Upper lobe of right lung (tissue), 1 donor: ENCODE results near the gene FAM117A. TPM values are rescaled to one million over a fixed set of nuclear protein-coding genes. Genes with fewer than 3 reads are reported as not detected.

Source experiments
- ATAC-seq: fragments of 200-7000 bp; cut with Tn5 transposase; one replicate; pipeline ENCODE4 v1.9.1; 2020; ENCODE audit warnings: mild to moderate bottlenecking, moderate library complexity
- DNase-seq: peaks from one replicate; pipeline ENCODE4 v3.0.0-alpha.2; 2020
- H3K27ac ChIP-seq: fragments of 200-600 bp; one replicate; pipeline ENCODE4 v1.8.0; 2022
- H3K27me3 ChIP-seq: fragments of 200-600 bp; one replicate; pipeline ENCODE4 v1.8.0; 2022; ENCODE audit warnings: mild to moderate bottlenecking
- H3K36me3 ChIP-seq: fragments of 200-600 bp; one replicate; pipeline ENCODE4 v1.8.0; 2022
- H3K4me1 ChIP-seq: fragments of 200-600 bp; one replicate; pipeline ENCODE4 v1.8.0; 2022
- H3K4me3 ChIP-seq: fragments of 200-600 bp; one replicate; pipeline ENCODE4 v1.8.0; 2022; ENCODE audit warnings: mild to moderate bottlenecking
- H3K9me3 ChIP-seq: fragments of 200-600 bp; one replicate; pipeline ENCODE4 v1.8.0; 2022
- intact Hi-C: fragments of 100-400 bp; cut with DNase I; formaldehyde crosslinking; loops from one replicate; pipeline ENCODE4 v1.11.0; 2022
- total RNA-seq: library from RNA; stranded (reverse); fragmentation: NEBNext Ultra II Directional; extraction: Animal tissue kit (Norgen Biotek cat#: 25700); gene quantifications from one replicate; pipeline ENCODE4 v1.2.1, GENCODE V29; 2021
- TF ChIP-seq, protein P1 (sequence below): fragments of 200-600 bp; IDR thresholded peaks from one replicate; pipeline ENCODE4 v1.8.0; 2022; ENCODE audit warnings: antibody characterized with exemption
- donor health status: DM: no; HTN: yes; CAD: no; lungs with severe emphysema.

FAM117A gene
- total RNA-seq, 1 donor from 2014 or later: 11.8 TPM

DNA sequence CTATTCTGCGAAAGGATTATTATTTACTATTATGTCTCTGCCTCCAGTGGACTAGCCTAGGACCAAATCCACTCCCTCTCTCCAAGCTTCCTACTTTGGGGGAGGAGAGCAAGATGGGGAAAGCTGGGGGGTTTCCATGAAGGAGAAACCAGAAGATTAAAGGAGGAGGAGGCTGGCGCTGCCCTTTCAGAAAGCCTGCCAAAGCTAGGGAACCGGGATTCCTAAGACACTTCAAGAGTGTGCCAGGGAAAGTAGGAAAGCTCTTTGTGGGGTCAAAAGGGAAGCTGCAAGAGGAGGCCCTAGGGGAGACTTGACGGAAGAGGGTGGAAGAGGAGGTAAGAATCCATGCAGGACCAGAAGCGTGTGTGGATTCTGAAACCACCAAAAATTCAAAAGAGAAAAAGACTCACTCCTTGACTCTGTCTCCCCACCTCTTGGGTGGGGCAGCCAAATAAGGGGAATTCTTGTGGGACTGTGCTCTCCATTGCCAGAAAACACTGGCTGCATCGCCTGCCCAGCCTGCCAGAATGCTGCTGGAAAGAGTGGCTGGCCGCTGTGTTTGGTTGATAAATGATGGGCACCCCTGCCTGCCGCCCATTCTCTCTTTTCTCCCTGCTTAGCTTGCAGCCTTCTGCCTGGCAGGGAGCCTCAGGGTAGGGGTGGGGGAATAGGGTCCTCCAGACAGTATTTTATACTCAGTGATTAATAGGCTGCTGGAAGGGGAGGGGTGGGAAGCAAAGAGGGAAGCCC lies 12.8 kb upstream of the FAM117A start:
- Histone ChIP-seq H3K27ac (peak overlapping the region; percentile 71), H3K27me3 (no peaks in the 10 kb centered on the region), H3K9me3 (no peaks in the 10 kb centered on the region), H3K4me1 (peaks cover 32% of the 10 kb centered on the region), H3K4me3 (no peak overlapping the region), H3K36me3 (no peaks in the 10 kb centered on the region)
- intact Hi-C loops: loop anchor here (10.0 kb wide), 1 partner anchor 222 kb away; no protein-coding TSS in a partner anchor
- TF ChIP-seq, protein P1, sequence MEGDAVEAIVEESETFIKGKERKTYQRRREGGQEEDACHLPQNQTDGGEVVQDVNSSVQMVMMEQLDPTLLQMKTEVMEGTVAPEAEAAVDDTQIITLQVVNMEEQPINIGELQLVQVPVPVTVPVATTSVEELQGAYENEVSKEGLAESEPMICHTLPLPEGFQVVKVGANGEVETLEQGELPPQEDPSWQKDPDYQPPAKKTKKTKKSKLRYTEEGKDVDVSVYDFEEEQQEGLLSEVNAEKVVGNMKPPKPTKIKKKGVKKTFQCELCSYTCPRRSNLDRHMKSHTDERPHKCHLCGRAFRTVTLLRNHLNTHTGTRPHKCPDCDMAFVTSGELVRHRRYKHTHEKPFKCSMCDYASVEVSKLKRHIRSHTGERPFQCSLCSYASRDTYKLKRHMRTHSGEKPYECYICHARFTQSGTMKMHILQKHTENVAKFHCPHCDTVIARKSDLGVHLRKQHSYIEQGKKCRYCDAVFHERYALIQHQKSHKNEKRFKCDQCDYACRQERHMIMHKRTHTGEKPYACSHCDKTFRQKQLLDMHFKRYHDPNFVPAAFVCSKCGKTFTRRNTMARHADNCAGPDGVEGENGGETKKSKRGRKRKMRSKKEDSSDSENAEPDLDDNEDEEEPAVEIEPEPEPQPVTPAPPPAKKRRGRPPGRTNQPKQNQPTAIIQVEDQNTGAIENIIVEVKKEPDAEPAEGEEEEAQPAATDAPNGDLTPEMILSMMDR: no peak
- ATAC-seq (no peak), DNase-seq (no peak)

DNA sequence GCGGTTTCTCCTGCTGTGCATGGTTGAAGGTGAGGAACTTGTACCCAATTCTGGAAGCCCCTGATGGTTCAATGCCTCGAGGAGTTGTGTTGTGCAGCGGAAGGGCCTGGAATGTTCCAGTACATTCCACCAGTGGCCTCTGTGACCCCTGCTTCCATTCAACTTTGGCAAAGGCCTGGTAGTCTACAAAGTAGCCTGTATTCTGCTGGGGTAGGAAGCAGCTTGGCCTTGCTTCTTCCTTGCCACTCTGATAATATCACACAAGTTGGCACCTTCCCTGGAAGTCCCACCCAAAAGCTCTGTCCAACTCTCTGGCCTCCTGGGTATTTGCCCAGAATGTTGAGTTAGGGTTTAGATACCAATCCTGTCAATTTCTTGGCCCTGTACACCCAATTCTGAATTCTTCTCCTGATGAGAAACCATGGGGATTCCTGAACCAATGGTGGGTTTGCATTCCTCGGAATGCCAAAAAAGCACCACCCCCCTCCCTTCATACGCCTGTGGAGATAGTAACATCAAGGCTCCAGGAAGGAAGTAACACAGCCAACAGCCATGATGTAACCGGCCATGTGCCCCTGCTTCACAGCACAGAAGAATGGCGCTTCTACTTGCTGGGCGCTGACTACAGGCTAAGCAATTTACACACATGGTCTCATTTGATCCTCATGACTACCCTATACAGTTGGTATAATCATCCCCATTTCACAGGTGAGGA lies 11.8 kb upstream of the FAM117A start:
- no peak overlapping the region for H3K4me3 ChIP-seq
- no peaks in the 10 kb centered on the region for H3K36me3 ChIP-seq
- TF ChIP-seq, protein P1: no peak
- intact Hi-C loops: loop anchor here (10.0 kb wide), 1 partner anchor 221 kb away; no protein-coding TSS in a partner anchor
- DNase-seq (no peak), ATAC-seq (peak; percentile 69)
- H3K9me3 ChIP-seq: no peaks in the 10 kb centered on the region
- H3K27me3 ChIP-seq: no peaks in the 10 kb centered on the region
- peak overlapping the region; percentile 71 for H3K27ac ChIP-seq
- peaks cover 32% of the 10 kb centered on the region for H3K4me1 ChIP-seq

DNA sequence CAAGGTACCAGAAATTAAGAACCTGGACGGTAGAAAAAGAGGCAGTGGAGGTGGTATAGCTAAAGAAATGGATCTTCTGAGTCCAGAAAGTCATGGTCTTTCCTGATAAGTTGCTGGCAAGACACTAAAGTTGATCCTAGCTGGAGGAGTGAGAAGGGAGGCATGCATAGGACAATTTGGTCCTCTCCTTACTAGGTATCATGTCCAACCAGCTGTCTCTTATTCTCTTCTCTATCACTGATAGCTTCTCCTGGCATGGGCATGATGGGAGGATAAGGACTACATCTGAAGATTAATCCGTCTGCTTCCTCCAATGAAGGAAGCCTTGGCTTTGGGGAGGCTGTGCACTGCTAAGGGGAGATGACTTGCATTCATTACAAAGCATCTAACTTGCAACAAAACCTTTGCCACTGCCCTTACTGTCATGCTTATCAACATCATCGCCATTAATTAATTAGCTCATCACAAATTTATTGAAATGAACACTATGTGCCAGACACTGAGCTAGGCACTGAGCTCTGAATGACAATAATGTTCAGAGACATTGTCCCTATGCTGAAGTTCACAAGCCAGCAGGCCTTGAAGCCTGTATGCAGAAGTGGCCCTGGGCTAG lies 3.1 kb upstream of the FAM117A start:
- no peak for ATAC-seq
- H3K36me3 ChIP-seq: no peaks in the 10 kb centered on the region
- no peak overlapping the region for H3K4me3 ChIP-seq
- H3K27me3 ChIP-seq: no peaks in the 10 kb centered on the region
- intact Hi-C loops: no loop called here
- peaks cover 4% of the 10 kb centered on the region for H3K4me1 ChIP-seq
- TF ChIP-seq, protein P1: no peak
- no peaks in the 10 kb centered on the region for H3K9me3 ChIP-seq
- H3K27ac ChIP-seq: no peak overlapping the region
- DNase-seq: no peak

DNA sequence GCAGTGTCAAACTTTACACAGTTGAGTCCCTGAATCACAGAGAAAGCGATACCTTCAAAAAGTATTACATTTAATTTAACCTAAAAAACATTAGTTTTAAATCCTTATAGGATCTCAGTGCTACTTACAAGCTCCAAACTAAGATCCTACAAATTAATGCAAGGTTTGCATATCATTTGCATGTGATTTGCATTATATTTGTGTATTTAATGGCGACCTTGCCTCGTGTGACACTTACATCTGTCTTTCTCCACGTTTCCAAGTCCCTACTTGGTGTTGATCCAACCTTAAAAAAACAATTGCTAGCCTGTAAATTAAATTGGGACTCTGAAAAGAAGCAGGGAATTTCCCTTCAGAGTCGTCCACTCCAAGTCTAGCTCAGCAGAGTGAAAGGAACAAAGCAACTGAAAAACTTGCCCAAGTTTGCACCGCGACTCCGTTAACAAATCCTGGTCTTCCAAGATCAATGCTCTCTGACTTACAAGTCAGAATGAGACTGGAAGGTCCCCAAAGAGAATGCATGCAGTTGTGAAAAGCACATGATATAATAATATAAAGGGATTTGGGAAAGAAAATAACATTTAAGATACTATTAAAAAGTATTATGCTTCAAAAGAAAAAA lies 739 bp upstream of the FAM117A start:
- Histone ChIP-seq H3K36me3 (no peaks in the 10 kb centered on the region), H3K9me3 (no peaks in the 10 kb centered on the region), H3K27ac (no peak overlapping the region), H3K4me1 (peaks cover 4% of the 10 kb centered on the region), H3K4me3 (peak overlapping the region; percentile 67), H3K27me3 (no peaks in the 10 kb centered on the region)
- TF ChIP-seq, protein P1: no peak
- DNase-seq (no peak), ATAC-seq (no peak)
- intact Hi-C loops: loop anchor here (5.0 kb wide), 1 partner anchor 47 kb away; no protein-coding TSS in a partner anchor

DNA sequence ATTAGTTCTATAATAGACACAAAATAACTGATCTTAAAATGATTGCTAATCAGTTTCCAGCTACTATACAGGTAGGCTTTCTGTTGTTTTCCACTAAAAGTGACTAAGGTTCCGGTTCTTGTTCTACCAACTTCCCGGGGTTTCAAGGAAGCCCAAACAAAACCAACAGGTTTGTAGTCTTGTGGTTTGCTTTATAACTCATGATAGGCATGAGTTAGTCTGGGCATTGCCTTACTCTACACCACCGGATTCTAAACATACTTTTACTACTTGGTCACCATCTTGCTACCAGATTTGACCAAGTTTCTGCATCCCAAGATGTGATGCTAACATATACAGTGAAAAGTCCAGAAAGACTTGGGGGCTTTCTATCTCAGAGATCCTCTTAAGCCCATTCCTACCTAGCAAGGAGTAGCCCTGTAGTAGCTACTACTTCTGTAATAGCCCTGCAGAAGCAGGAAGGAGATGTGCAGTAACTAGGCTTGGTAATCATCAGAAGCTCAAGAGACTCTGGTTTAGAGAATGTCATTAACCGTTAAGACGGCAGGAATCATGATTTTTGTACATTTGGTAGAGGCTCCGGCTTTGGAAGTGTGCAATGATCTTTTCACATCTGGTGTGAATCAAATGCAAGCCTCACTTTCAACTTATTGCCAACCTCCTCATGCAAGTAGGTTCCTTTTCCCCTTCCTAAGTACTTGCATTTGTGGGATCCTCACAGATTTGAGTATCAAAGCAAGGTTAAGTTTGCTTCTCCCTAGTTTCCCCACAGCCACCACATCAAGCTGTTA lies 1.6 kb downstream of the FAM117A start:
- ATAC-seq: no peak
- Histone ChIP-seq H3K4me3 (peak overlapping the region; percentile 67), H3K36me3 (no peaks in the 10 kb centered on the region), H3K4me1 (peaks cover 4% of the 10 kb centered on the region), H3K27ac (no peak overlapping the region), H3K9me3 (no peaks in the 10 kb centered on the region), H3K27me3 (no peaks in the 10 kb centered on the region)
- intact Hi-C loops: loop anchor here (5.0 kb wide), 1 partner anchor 45 kb away; no protein-coding TSS in a partner anchor
- DNase-seq: no peak
- TF ChIP-seq, protein P1: no peak
